ENCODE data around the gene PNPLA6. TPM values are rescaled to one million over a fixed set of nuclear protein-coding genes. Genes with fewer than 3 reads are reported as not detected.

Gene PNPLA6
- total and polyA plus RNA-seq, 2 experiments from 2014 or later, result 43.0 to 50.5 TPM

DNA sequence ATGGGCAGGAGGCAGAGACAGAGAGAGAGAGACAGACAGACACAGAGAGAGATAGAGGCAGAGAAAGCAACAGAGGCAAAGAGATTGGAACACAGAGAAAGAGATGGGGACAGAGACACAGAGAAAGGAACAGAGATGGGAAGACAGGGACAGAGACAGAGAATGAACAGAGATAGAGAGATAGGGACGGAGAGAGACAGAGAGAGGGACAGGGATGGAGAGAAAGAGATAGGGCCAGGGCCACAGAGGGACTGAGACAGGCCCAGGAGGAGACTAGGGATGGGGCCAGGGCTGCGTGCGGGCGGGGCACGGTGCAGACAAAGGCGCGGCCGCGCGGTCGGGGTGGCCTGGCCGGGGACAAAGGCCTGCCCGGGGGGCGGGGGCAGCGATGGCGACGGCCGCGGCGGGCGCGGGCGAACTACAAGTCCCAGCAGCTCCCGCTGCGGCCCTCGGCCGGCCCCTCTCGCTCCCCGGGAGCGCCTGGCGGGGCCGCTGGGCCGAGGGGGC lies 19.8 kb upstream of the PNPLA6 start, which contains the start of gene ZNF358:
TSS of gene ZNF358 (plus strand) at position 459 of the 507 bp plus-strand sequence. CDS start 3,140 bp downstream, outside the sequence.
- H3K27ac ChIP-seq, result peak within 1 kb of the TSS; percentile 97
- H3K4me2 ChIP-seq, result peak within 1 kb of the TSS; percentile 98
- no peaks in the 10 kb centered on the region for H3K27me3 ChIP-seq
- peak within 1 kb of the TSS; percentile 91 for H3K4me3 ChIP-seq
- no peaks in the 10 kb centered on the region for H3K9me2 ChIP-seq (replicated peaks; ENCODE audit: insufficient read depth)
- WGBS (ENCODE audit: low lambda C conversion rate, missing lambda C conversion rate), result 6% methylated on average over 8 of the region's 33 CpGs
- peak within 1 kb of the TSS; percentile 99 for H2AFZ ChIP-seq
- no peaks in the 10 kb centered on the region for H3K36me3 ChIP-seq (replicated peaks; ENCODE audit: insufficient read depth, low read depth)
- TF ChIP-seq EZH2phosphoT487 (IDR thresholded peaks at IDR 0.05; ENCODE audit: low read depth, severe bottlenecking, unreplicated experiment) (no peak), EZH2 (IDR thresholded peaks at IDR 0.05; ENCODE audit: borderline replicate concordance) (no peak)
- TF ChIP-seq, protein P1, sequence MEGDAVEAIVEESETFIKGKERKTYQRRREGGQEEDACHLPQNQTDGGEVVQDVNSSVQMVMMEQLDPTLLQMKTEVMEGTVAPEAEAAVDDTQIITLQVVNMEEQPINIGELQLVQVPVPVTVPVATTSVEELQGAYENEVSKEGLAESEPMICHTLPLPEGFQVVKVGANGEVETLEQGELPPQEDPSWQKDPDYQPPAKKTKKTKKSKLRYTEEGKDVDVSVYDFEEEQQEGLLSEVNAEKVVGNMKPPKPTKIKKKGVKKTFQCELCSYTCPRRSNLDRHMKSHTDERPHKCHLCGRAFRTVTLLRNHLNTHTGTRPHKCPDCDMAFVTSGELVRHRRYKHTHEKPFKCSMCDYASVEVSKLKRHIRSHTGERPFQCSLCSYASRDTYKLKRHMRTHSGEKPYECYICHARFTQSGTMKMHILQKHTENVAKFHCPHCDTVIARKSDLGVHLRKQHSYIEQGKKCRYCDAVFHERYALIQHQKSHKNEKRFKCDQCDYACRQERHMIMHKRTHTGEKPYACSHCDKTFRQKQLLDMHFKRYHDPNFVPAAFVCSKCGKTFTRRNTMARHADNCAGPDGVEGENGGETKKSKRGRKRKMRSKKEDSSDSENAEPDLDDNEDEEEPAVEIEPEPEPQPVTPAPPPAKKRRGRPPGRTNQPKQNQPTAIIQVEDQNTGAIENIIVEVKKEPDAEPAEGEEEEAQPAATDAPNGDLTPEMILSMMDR (IDR thresholded peaks at IDR 0.05; ENCODE audit: poor library complexity), result no peak
- no peaks in the 10 kb centered on the region for H4K20me1 ChIP-seq (ENCODE audit: insufficient read depth, poor library complexity, severe bottlenecking)
- H3K9me3 ChIP-seq (ENCODE audit: low read depth), result no peaks in the 10 kb centered on the region
- H3K4me1 ChIP-seq (ENCODE audit: insufficient read depth), result peaks cover 13% of the 10 kb centered on the region
- peak; percentile 92 for DNase-seq (ENCODE audit: low spot score)
- H3K79me2 ChIP-seq, result peaks cover 24% of the 10 kb centered on the region

DNA sequence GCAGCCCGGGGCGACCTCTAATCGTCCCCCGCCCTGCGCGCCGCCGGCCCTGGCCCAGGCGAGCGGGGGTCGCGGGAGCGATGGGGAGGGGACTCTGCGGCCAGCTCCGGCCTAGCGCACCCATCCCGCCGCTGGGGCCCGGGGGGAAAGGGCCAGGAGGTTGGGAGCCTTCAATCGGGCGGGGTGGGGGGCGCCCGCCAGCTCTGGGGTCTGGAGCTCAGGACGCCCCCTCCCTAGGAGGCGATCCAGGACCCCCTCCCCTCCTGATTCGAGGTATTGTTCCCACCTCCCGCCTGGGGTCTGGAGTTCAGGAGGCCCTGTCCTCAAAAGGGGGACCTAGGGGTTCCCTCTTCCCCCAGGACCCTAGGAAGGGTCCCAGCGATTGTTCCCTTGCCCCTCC lies 19.2 kb upstream of the PNPLA6 start:
- Histone ChIP-seq H3K9me3 (ENCODE audit: low read depth) (no peaks in the 10 kb centered on the region), H4K20me1 (ENCODE audit: insufficient read depth, poor library complexity, severe bottlenecking) (no peaks in the 10 kb centered on the region), H3K27ac (peak overlapping the region; percentile 88), H3K4me3 (peak overlapping the region; percentile 91), H2AFZ (peak overlapping the region; percentile 56), H3K36me3 (replicated peaks; ENCODE audit: insufficient read depth, low read depth) (no peaks in the 10 kb centered on the region), H3K9me2 (replicated peaks; ENCODE audit: insufficient read depth) (no peaks in the 10 kb centered on the region), H3K4me1 (ENCODE audit: insufficient read depth) (peaks cover 13% of the 10 kb centered on the region), H3K79me2 (peaks cover 24% of the 10 kb centered on the region), H3K27me3 (no peaks in the 10 kb centered on the region), H3K4me2 (peak overlapping the region; percentile 98)
- TF ChIP-seq EZH2 (IDR thresholded peaks at IDR 0.05; ENCODE audit: borderline replicate concordance), result no peak
- TF ChIP-seq EZH2phosphoT487 (IDR thresholded peaks at IDR 0.05; ENCODE audit: low read depth, severe bottlenecking, unreplicated experiment), result no peak
- peak; percentile 31 for DNase-seq (ENCODE audit: low spot score)
- WGBS (ENCODE audit: low lambda C conversion rate, missing lambda C conversion rate), result 5% methylated on average over 2 of the region's 28 CpGs

DNA sequence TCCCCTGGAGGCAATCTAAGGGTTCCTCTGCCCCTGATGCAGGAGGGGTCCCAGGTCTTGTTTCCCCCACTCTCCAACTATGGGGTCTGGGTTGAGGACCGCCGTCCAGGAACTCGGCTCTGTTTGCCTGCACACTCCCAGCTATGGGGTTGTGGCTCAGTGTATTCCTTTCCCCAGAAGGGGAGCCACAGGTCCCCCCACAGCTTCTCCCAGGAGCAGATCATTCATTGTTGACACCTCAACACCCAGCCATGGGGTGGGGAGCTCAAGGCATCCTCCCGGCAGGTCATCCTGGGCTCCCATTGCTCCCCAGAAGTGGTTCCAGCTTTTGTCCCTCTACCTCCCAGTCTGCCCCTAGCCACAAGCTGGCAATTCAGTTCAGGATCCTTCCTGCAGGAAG lies 18.6 kb upstream of the PNPLA6 start:
- Histone ChIP-seq H3K27ac (peak overlapping the region; percentile 88), H3K79me2 (peaks cover 24% of the 10 kb centered on the region), H3K4me3 (peak overlapping the region; percentile 91), H3K36me3 (replicated peaks; ENCODE audit: insufficient read depth, low read depth) (no peaks in the 10 kb centered on the region), H3K27me3 (no peaks in the 10 kb centered on the region), H3K4me1 (ENCODE audit: insufficient read depth) (peaks cover 18% of the 10 kb centered on the region), H2AFZ (peak overlapping the region; percentile 56), H3K9me3 (ENCODE audit: low read depth) (no peaks in the 10 kb centered on the region), H3K4me2 (peak overlapping the region; percentile 98), H4K20me1 (ENCODE audit: insufficient read depth, poor library complexity, severe bottlenecking) (no peaks in the 10 kb centered on the region), H3K9me2 (replicated peaks; ENCODE audit: insufficient read depth) (no peaks in the 10 kb centered on the region)
- DNase-seq (ENCODE audit: low spot score), result no peak
- no peak for TF ChIP-seq EZH2phosphoT487 (IDR thresholded peaks at IDR 0.05; ENCODE audit: low read depth, severe bottlenecking, unreplicated experiment)
- TF ChIP-seq EZH2 (IDR thresholded peaks at IDR 0.05; ENCODE audit: borderline replicate concordance), result no peak
- TF ChIP-seq, protein P1 (IDR thresholded peaks at IDR 0.05; ENCODE audit: poor library complexity), result no peak
- WGBS (ENCODE audit: low lambda C conversion rate, missing lambda C conversion rate), result 41% methylated on average over 4 of the region's 4 CpGs

DNA sequence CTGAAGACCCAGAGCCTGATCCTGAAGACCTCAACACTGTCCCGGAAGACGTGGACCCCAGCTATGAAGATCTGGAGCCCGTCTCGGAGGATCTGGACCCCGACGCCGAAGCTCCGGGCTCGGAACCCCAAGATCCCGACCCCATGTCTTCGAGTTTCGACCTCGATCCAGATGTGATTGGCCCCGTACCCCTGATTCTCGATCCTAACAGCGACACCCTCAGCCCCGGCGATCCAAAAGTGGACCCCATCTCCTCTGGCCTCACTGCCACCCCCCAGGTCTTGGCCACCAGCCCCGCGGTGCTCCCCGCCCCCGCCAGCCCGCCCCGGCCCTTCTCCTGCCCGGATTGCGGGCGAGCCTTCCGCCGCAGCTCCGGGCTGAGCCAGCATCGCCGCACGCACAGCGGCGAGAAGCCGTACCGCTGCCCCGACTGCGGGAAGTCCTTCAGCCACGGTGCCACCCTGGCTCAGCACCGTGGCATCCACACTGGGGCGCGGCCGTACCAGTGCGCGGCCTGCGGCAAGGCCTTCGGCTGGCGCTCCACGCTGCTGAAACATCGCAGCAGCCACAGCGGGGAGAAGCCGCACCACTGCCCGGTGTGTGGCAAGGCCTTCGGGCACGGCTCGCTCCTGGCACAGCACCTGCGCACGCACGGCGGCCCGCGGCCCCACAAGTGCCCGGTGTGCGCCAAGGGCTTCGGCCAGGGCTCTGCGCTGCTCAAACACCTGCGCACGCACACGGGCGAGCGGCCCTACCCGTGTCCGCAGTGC lies 16.0 kb upstream of the PNPLA6 start:
- H3K27me3 ChIP-seq, result no peaks in the 10 kb centered on the region
- H3K79me2 ChIP-seq, result peaks cover 36% of the 10 kb centered on the region
- H3K27ac ChIP-seq, result no peak overlapping the region
- H3K4me2 ChIP-seq, result no peak overlapping the region
- no peaks in the 10 kb centered on the region for H4K20me1 ChIP-seq (ENCODE audit: insufficient read depth, poor library complexity, severe bottlenecking)
- peaks cover 26% of the 10 kb centered on the region for H3K4me1 ChIP-seq (ENCODE audit: insufficient read depth)
- H3K4me3 ChIP-seq, result no peak overlapping the region
- no peaks in the 10 kb centered on the region for H3K9me2 ChIP-seq (replicated peaks; ENCODE audit: insufficient read depth)
- 97% methylated on average over 65 of the region's 74 CpGs for WGBS (ENCODE audit: low lambda C conversion rate, missing lambda C conversion rate)
- no peak for DNase-seq (ENCODE audit: low spot score)
- H2AFZ ChIP-seq, result no peak overlapping the region
- no peaks in the 10 kb centered on the region for H3K36me3 ChIP-seq (replicated peaks; ENCODE audit: insufficient read depth, low read depth)
- TF ChIP-seq EZH2 (IDR thresholded peaks at IDR 0.05; ENCODE audit: borderline replicate concordance), result no peak
- TF ChIP-seq, protein P1 (IDR thresholded peaks at IDR 0.05; ENCODE audit: poor library complexity), result no peak
- no peak for TF ChIP-seq EZH2phosphoT487 (IDR thresholded peaks at IDR 0.05; ENCODE audit: low read depth, severe bottlenecking, unreplicated experiment)
- no peaks in the 10 kb centered on the region for H3K9me3 ChIP-seq (ENCODE audit: low read depth)

All from hepatocyte (in vitro differentiated cells).